ENCODE measurements around the gene HCRTR1. TPM values are rescaled to one million over a fixed set of nuclear protein-coding genes. Genes with fewer than 3 reads are reported as not detected.

The HCRTR1 gene
- total and polyA plus RNA-seq, 10 of the 15 experiments (the other 5 are each of a cell fraction or from before 2014, with no cell fraction given) = not detected

GRCh38 chr1:31664528-31664927, 47.0 kb downstream of the HCRTR1 start:
- CTCF ChIA-PET = interaction anchor here (0.6 to 7.0 kb wide), 21 partner anchors 9 to 503 kb away, joined by 3 to 90 read pairs (median 4); partner anchors contain the start of genes COL16A1 and PEF1
- TF ChIP-seq ZNF207 (IDR thresholded peaks at IDR 0.05; ENCODE audit: borderline replicate concordance) = no peak
- no peak for TF ChIP-seq SRF (IDR thresholded peaks at IDR 0.05; ENCODE audit: low read depth in 2 of 2, low read length in 2 of 2)
- TF ChIP-seq SIN3A (IDR thresholded peaks at IDR 0.05; ENCODE audit: low read depth, low read length) = no peak
- no peak for TF ChIP-seq POLR2AphosphoS2 (IDR thresholded peaks at IDR 0.05; ENCODE audit: low read depth, low read length)
- TF ChIP-seq, protein P1, sequence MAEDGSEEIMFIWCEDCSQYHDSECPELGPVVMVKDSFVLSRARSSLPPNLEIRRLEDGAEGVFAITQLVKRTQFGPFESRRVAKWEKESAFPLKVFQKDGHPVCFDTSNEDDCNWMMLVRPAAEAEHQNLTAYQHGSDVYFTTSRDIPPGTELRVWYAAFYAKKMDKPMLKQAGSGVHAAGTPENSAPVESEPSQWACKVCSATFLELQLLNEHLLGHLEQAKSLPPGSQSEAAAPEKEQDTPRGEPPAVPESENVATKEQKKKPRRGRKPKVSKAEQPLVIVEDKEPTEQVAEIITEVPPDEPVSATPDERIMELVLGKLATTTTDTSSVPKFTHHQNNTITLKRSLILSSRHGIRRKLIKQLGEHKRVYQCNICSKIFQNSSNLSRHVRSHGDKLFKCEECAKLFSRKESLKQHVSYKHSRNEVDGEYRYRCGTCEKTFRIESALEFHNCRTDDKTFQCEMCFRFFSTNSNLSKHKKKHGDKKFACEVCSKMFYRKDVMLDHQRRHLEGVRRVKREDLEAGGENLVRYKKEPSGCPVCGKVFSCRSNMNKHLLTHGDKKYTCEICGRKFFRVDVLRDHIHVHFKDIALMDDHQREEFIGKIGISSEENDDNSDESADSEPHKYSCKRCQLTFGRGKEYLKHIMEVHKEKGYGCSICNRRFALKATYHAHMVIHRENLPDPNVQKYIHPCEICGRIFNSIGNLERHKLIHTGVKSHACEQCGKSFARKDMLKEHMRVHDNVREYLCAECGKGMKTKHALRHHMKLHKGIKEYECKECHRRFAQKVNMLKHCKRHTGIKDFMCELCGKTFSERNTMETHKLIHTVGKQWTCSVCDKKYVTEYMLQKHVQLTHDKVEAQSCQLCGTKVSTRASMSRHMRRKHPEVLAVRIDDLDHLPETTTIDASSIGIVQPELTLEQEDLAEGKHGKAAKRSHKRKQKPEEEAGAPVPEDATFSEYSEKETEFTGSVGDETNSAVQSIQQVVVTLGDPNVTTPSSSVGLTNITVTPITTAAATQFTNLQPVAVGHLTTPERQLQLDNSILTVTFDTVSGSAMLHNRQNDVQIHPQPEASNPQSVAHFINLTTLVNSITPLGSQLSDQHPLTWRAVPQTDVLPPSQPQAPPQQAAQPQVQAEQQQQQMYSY (CRISPR knock-in tag; IDR thresholded peaks at IDR 0.05) = no peak
- TF ChIP-seq FOS (IDR thresholded peaks at IDR 0.05; ENCODE audit: borderline replicate concordance, extremely low read depth, insufficient read length) = no peak
- TF ChIP-seq MTA2 (IDR thresholded peaks at IDR 0.05; ENCODE audit: low read depth) = no peak
- no peak for TF ChIP-seq CREB1 (IDR thresholded peaks at IDR 0.05; ENCODE audit: low read depth)
- TF ChIP-seq RFX5 (IDR thresholded peaks at IDR 0.05; ENCODE audit: low read depth, low read length) = no peak
- TF ChIP-seq GATAD2B (conservative IDR thresholded peaks at IDR 0.05; ENCODE audit: low read depth) = no peak
- no peak for TF ChIP-seq CBFB (IDR thresholded peaks at IDR 0.05; ENCODE audit: low read depth)
- no peaks in the 10 kb centered on the region for H3K36me3 ChIP-seq (ENCODE audit: control insufficient read depth in 2 of 2, insufficient read depth in 2 of 2, low read length in 1 of 2)
- H2AFZ ChIP-seq (ENCODE audit: control insufficient read depth, low read depth, low read length) = no peak overlapping the region
- H3K79me2 ChIP-seq (ENCODE audit: control insufficient read depth, insufficient read depth, low read length) = no peaks in the 10 kb centered on the region
- no peak overlapping the region for H3K4me2 ChIP-seq (ENCODE audit: control insufficient read depth, insufficient read depth)
- no peak for DNase-seq (ENCODE audit: low read depth, low spot score)
- POLR2A ChIA-PET = interaction anchor here (0.8 kb wide), 1 partner anchor 41 kb away, joined by 3 read pairs; no protein-coding TSS in a partner anchor
- no peaks in the 10 kb centered on the region; a peak in 1 of 4 replicates for H3K27me3 ChIP-seq (replicated peaks in 1 of 2; ENCODE audit: control insufficient read depth in 2 of 2, insufficient read depth in 2 of 2, low read length in 1 of 2)
- SMC1A ChIA-PET (ENCODE audit: uncharacterized antibody, unreplicated experiment) = interaction anchor here (0.7 to 5.7 kb wide), 12 partner anchors 13 to 398 kb away, joined by 3 to 51 read pairs (median 5); partner anchors contain the start of gene COL16A1
- no peak for FAIRE-seq
- ATAC-seq = no peak; the same call in 2 of the 3 replicates
- 36% methylated on average over 9 of the region's 9 CpGs for WGBS (ENCODE audit: insufficient coverage, insufficient replicate concordance, low lambda C conversion rate, missing lambda C conversion rate)
- no peaks in the 10 kb centered on the region for H3K4me1 ChIP-seq (ENCODE audit: control insufficient read depth, insufficient read depth, low read length)
- in situ Hi-C loops (cut with MboI) (no loop called here), intact Hi-C loops (cut with micrococcal nuclease; ENCODE audit: unreplicated experiment) (loop anchor here (1.0 to 10.0 kb wide), 6 partner anchors 43 to 400 kb away; no protein-coding TSS in a partner anchor)
- RAD21 ChIA-PET (ENCODE audit: unreplicated experiment) = interaction anchor here (0.8 to 4.5 kb wide), 15 partner anchors 32 to 297 kb away, joined by 3 to 62 read pairs (median 4); partner anchors contain the start of genes COL16A1 and HCRTR1
- no peaks in the 10 kb centered on the region for H4K20me1 ChIP-seq (ENCODE audit: control insufficient read depth, insufficient read depth)
- no TSS peak for BruUV-seq (replicated peaks)
- H3K4me3 ChIP-seq = no peak overlapping the region
- H3K9ac ChIP-seq (ENCODE audit: control insufficient read depth, insufficient read depth, low read length) = no peak overlapping the region
- H3K27ac ChIP-seq (ENCODE audit: control insufficient read depth, insufficient read depth) = no peak overlapping the region
- no peaks in the 10 kb centered on the region for H3K9me3 ChIP-seq (replicated peaks; ENCODE audit: control insufficient read depth, insufficient read depth, low read length)
